NCI-H2196 treated with DMSO at 0.1 percent for 48 hours (cell line): ENCODE results near the gene TTYH3.
"Not testable (repeated sequence)": the region's sequence is repeated elsewhere in the genome, so short reads cannot be mapped to it uniquely, and the experiment has no call there.

Experiments
- DNase-seq: peaks from one replicate; lab custom pipeline; 2025; ENCODE audit not compliant: unreplicated experiment; lab: John Stamatoyannopoulos, UW

The TTYH3 gene

DNA sequence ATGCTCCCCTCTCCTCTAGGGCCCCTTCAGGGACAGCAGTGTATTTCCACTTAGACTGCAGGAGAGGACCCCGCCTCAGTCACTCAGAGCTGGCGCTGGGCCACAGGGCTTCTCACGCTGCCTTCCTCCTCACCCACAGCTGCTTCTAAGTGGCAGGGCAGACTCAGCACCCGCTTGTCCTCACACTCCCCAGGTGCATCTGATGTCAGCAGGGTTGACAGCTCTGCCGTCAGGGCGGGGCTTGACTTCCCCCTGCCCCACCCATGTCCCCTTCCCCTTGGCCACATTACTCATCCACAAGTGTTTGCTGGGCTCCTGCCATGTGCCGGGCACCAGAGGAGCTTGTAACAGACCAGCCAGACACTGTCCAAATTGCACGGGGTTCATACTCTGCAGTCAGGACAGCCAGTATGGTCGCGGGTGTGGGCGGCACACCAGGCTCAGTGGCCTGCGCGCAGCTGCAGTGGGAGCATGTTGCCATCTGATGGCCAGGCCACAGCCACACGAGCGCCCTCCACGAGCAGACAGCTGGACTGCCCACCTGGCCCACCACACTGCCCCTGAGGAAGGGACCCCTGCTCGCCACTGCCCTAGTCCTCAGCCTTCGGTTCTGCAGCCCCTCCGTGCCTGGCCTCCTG is 29.3 kb upstream of the TTYH3 start:
- no peak for DNase-seq

DNA sequence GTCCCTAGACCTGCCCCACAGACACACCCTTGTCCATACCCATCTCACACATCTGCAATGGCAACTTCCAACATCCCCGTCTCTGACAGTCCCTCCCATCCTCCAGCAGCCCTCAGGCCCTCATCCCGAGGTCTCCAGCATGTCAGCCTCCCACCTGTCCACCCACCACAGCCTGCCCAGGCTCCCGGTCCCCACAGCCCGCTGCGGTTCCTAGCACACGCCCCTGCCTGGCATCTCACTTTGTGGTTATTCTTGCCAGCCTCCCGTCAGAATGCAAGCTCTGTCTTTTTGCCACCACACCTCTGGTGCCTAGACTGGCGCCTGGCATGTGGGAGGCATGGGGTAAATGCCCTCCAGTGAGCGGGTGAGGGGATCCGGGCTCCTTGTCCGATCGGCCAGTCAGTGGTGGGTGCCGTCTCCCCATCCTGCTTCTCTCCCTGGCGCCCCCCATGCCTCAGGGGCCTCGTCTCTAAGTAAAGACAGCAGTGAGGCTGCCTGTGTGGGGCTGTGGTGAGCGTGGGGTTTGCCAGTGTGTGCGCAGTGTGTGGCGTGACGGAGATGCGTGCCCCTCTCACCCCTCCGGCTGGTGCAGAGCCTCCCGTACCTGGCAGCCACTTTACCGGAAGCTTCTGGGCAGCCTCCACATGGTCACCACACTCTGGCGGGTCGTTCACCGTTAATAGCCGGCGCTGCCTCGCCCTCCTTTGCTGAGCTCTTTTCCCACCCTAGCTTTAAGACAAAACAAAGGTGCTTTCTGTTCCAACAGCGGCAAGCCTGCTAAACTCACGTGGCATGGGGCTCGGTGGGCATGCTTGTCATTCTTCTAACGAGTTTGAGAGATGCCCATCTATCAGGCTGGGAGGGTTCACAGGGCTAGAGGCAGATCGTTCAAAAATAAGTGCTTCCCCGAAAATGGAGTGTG is 28.5 kb upstream of the TTYH3 start:
- no peak for DNase-seq

DNA sequence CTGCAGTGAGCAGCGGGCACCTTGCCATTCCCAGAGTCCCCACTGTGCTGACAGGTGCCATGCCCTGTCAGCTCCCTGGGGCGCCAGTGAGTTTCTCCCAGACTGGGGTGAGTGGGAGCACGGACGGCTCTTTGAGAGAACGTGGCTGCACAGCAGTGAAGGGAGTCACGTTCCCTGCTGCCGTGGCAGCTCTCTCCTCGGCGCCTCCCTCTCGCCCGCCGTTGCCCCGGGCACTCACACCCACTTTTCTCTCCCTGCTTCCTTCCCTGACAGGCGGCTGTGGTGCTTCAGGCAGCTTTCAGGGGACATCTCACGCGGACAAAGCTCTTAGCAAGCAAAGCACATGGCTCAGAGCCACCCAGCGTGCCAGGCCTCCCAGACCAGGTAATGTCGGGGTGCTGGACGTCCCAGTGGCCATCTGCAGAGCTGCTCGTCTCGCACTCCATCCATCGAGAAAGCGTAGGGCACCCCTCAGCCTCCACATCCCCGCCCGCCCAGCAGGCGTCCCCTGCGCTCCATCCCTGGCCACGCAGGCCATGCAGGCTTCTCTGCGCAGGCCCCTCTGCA is 27.1 kb upstream of the TTYH3 start:
- no peak for DNase-seq

DNA sequence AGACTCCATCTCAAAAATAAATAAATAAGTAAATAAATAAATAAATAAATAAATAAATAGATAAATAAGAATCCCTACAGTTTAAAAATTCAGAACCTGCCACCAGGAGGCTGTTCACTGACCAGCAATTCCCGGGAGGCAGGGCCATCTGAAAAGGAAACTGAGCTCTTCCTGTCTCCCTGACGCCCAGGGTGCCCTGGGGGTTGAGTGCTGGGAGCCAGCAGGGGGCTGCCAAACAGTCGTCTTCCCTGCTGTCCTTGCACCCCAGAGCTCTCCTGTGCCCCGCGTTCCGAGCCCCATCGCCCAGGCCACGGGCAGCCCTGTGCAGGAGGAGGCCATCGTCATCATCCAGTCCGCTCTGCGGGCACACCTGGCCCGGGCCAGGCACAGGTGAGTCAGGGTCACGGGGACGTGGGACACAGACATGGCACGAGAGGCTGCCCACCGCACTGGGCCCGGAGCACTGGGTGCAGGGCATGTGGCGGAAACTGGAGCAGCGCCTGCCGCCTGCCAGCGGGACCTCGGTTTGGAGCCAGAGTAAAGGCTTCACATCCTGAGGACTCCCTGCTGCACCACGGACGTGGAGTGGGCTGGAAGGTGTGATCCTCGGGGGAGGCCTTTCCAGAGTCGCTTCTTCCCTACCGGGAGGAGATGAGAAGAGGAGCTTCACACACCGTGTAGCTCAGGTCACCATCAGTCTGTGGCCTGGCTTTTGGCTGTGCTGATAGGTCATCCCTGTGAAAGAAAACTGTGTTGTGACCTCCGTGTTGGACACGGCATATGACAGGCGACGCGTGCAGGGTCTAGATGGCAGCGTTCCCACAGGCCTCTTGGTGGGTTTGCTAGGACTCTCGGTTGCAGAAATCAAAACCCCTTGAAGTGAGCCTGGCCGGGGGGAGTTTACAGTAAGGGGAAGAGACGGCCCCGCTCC is 25.9 kb upstream of the TTYH3 start:
- DNase-seq, result no peak

DNA sequence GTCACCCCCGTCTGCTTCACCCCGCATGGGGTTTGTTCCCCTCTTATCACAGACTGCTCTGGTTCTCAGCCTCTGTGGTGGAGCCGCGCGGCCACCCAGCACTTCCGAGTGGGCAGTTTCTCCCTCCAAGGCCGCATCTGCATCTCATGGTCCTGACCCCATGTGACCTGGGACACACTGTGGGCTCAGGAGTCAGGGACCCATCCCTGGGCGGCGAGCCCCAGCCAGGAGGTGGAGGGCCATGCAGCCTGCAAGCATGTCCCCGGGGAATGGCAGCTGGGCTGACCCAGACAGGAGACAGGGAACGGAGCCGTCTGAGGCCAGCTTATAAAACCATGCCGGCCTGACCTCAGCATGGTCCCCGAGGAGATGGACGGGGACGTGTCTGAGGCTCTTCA is 25.2 kb upstream of the TTYH3 start:
- no peak for DNase-seq

DNA sequence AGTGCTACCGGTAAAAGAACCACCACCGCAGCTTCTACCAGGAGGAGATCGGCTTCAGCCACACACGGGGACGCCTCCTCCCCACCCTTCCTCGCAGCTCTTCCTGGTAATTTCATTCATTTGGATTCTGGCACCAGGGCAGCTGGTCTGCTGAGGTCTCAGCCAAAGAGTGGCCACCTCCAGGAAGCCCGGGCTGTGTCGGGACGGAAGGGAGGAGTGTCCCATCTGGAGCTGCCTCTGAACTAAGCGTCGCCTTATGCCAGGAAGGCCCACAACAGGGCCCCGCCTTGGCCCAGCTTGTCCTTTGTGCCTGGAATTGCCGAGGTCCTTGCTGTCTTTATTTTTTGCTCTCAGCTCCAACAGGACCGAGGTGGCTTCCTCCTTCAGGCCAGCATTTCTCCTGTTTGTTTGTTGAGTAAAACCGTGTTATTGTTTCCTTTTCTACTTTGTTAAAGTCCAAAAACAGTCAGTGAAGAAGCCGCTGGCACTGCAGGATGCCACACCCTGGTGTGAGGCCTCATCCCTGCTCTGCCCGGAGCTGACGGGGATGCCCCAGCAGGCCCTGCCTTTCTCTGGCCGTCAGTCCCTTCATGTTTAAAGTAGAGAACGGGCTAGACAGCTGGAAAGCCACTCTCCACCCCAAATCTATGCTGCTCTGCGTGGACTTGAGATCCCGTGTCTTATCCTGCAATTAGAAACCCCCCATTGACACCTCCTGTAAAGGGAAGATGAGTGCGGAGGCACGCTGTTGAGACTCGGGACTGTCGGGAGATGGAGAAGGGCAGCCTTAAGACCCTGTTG is 24.5 kb upstream of the TTYH3 start:
- DNase-seq, result no peak

DNA sequence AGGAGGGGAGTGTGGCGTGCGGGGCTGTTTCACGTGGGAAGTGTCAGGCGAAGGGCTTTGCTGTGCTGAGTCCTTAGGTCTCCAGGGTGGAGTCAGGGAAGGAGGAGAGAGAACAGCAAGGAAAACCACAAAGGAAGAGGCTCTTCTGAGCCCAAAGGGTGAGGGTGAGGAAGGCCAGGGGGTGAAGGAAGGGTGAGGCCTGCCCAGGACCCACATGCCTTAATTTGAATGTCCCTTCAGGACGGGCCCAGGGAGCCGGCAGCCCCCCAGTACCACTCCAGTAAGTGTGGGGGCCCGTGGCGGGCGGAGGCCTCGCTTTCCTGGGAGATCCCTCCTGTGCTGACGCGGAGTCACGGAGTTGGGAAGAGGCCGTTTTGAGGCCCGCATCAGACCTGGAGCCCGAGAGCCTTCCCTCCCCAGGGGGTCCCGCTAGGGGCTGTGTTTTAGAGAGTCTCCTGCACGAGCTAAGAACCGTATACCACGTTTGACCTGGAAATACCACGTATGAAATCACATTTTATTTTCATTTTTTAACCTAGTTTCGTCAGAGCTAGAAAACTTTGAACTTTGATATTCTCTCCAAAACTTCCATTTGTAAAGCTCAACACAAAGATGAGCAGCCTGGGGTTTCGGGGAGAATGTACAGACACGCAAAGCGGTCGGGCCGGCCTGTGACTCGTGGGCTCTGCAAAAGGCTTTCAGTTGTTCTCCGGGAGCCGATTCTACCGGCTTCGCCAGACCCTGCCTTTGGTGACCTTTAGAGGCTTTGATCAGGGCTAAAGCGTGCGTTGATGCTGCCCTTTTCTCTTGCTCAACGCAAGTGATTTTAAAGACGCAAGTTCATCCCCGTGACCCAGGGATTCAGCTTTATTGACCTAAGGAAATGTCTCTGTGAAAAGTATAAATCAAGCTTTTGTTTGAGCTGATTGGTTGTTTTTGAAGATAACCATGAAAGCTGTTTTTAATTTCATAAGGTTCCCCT is 23.6 kb upstream of the TTYH3 start:
- no peak for DNase-seq

DNA sequence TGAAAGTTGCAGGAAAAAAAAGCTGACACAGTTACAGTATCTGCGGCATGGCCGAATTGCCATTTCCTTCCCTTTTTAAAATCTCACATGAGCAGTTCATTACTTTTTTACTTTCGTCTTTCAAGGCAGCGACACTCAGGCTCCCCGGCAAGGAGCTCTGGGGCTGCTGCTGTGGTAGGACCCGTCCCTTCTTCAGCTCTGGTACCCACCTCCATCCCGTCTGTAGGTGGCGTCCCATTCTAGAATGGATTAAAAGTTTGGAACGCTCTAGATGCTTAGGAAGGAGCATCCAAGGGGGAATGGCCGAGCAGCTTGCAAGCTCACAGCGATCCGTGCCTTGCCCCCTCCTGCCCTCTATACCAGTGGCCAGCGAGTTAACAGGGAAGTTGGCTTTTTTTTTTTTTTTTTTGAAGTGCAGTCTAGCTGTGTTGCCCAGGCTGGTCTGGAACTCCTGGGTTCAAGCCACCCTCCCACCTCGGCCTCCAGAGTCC is 22.8 kb upstream of the TTYH3 start:
- DNase-seq, result no peak

DNA sequence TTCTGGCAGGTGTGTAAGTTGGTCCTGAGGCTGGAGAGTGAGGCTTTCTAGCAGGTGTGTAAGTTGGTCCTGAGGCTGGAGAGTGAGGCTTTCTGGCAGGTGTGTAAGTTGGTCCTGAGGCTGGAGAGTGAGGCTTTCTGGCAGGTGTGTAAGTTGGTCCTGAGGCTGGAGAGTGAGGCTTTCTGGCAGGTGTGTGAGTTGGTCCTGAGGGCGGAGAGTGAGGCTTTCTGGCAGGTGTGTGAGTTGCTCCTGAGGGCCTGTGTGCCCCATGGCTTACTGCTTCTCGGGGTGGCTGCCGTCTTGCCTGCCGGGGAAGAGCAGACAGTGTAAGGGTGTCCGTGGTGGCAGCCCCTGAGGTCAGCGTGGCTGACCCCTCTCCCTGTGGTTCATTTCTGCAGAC is 22.1 kb upstream of the TTYH3 start:
- DNase-seq, result not testable (repeated sequence)

DNA sequence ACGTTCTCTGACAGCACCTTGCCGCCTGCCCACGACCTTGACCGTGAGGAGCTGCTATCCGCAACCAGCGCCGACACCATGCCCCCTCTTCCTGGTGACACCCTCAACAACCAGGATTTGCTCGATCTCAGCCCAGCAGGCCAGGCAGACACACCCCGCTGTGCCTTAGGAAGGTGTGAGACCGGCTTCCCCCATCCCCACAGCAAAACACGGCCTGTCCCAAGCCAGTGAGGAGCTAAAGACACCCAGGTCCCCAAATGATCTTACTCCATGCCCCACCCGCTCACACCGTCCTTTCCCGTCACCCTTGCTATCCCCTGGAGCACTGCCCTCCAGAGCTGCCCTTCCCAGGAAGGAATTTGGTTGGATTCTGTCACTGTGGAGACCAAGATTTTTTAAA is 21.3 kb upstream of the TTYH3 start:
- DNase-seq, result no peak

DNA sequence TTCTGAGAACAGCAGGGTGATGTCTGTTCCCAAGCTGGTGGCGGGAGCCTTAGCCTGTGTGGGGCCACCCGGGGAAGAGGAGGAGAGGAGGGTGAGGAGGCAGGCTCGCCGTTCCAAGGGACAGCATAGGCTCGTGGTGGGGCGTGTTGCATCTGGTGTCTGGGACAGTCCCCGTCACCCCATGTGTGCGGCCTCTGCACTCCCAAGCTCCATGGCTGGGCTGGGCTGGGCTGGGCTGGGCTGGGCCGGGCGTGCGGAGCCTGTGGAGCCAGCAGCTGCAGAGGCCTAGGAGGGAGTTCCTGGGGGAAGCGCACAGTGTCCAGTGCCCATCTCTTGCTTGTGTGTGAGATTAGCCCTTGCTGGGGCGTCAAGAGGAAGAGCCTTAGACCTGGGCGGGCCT is 20.9 kb upstream of the TTYH3 start:
- DNase-seq, result no peak

DNA sequence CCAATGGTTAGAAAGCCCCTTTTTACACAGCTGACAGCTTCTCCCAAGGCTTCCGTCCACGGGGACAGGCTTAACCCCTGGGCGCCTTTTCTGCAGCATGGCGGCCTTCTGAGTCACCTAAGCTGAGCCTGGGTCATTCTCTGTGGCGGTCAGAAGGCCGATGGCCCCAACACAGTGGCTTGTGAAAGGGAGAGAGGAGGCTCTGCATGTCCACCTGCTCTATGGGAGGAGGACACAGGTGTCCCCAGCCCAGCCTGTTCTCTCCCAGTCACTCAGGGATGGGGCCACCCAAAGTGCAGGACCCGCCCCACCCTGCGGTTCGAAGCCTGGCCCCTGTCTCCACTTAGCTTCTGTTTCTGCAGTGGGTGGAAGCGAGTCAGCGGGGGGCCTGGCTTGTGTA is 20.4 kb upstream of the TTYH3 start:
- no peak for DNase-seq

DNA sequence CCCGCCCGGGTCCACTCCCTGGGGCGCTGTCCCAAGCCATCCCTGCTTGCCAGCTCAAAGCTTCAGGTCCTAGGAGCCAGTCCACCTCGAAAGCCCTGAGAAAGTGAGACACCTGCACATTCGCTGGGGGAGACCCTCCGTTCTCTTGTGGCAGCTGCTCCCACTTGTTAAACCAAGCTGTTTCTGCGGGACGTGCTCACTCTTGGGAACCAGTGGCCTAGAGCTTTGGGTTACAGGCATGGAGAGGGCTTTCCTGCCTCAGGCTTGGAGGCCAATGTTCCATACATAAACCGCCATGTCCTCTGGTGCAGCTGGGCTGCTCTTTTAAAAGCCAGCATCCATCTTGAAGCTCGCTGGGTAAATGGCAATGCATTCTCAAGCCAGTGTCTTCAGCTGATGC is 19.9 kb upstream of the TTYH3 start:
- DNase-seq, result no peak

DNA sequence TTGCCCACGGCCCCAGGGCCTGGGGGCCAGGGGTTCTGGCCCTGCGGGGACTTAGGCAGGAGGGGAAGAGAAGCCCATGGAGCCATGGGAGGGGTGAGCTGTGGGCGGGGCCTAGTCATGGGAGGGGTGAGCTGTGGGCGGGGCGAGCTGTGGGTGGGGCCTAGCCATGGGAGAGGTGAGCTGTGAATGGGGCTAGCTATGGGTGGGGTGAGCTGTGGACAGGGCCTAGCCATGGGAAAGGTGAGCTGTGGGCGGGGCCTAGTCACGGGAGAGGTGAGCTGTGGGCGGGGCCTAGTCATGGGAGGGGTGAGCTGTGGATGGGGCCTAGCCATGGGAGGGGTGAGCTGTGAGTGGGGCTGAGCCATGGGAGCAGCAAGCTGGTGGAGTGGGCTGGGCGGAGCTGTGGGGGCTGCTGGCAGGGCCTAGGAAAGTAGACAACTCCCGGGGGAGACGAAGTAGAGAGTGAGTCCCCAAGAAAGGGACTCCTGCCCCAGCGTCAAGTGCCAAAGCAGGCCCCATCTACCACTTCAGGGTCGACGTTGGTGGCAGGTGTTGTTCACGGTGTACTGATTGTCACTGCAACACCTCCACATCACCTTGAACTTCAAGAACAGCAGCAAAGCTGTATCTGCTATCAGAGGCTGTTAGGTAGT is 19.2 kb upstream of the TTYH3 start:
- no peak for DNase-seq

DNA sequence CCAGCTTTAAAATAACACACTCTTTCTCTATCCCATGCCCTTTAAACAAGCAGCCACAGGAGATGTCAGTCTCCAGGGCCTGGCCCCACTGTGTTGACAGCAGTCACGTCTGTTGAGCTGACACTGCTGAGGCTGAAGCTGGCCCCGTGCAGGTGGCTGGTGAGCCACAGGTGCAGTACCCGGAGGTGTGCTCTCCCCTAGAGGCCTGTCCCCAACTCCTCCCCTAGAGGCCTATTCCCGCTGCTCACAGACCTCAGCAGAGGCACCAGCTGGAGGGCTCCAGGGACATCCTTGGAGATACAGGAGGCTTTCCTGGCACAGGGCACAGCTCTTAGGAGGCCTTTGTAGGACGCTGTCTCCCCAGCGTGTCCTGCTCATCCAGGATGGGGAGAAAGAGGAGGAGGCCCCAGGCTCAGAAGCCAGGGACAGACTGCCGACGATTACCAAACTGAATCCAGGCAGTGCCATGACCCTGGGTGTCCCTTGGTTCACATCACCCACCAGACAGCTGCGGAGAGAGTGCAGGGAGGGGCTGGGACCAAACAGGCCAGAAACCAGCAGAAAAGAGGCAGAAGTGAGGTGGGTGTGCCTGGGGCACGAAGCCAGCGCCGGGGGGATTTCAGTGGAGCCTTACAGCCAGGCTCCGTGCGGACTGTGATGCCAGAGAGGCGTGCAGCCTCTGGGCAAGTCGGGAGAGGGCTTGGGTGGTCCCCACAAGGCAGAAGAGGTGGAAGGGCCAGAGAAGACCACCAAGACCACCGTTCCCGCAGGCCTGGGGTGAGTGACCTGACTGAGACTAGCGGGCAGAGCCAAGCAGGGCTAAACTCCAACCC is 18.5 kb upstream of the TTYH3 start:
- no peak for DNase-seq

DNA sequence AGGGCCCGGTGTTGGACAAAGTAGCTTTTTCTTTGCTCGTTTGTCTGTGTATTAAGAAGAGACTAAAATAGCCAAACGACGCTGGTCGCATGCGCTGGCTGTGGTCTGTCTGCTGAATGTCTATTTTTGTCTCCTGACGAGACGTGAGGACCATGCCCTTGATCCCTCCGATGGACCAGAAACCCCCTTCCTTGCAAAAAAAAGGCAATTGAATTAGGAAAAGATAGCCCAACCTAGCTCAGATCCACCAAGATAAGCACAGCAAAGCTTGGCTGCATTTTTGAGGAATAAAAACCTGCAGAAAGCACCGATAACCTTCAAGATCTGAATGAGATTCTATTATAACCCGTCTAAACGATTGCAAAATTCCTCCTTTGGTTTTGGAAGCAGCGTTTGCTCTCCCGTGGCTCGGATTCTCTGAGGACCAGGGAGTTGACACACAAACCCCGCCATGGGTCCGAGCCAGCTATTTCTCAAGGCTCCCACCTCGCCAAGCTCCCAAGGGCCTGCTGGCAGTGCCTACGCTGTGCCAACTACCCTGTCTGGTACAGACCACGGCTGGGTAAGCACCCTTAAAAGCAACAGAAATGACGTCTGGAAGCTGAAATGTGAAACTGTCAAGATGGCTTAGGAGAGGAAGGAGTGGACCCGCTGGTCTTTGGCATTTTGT is 17.7 kb upstream of the TTYH3 start:
- DNase-seq, result no peak
